ENCODE results near the gene CHGA.
A peak's percentile ranks its signal among the peaks of the same experiment; 100 is the strongest.

The CHGA gene

DNA sequence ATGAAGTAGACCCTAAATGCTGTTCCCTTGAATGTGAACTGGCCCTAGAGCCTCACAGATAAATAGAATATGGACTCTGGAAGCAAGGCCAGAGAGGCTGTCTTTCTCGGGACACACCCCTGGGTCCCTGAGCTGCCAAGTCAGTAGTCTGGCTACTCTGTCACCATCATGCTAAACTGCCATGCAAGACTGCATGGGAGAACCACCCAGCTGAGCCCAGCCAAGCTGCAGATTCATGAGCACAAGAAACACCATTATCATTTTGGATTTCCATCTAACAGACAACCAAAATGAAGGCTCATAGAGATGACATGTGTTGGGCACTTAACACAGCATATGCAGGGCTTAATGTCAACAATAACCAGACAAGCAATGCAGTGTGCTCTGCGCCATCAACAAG lies 53.3 kb downstream of the CHGA start:
- TF ChIP-seq CTCF (IDR thresholded peaks at IDR 0.05; ENCODE audit: insufficient read depth, low read depth, low read length, missing control alignments) = no peak
- no peak overlapping the region for H3K4me3 ChIP-seq (ENCODE audit: low read depth, low read length)
- DNase-seq (ENCODE audit: low read depth) = no peak

GRCh38 chr14:92978229-92979021 lies 55.5 kb downstream of the CHGA start:
- no peak for DNase-seq (ENCODE audit: low read depth)
- TF ChIP-seq CTCF (IDR thresholded peaks at IDR 0.05; ENCODE audit: insufficient read depth, low read depth, low read length, missing control alignments) = no peak
- no peak overlapping the region for H3K4me3 ChIP-seq (ENCODE audit: low read depth, low read length)

DNA sequence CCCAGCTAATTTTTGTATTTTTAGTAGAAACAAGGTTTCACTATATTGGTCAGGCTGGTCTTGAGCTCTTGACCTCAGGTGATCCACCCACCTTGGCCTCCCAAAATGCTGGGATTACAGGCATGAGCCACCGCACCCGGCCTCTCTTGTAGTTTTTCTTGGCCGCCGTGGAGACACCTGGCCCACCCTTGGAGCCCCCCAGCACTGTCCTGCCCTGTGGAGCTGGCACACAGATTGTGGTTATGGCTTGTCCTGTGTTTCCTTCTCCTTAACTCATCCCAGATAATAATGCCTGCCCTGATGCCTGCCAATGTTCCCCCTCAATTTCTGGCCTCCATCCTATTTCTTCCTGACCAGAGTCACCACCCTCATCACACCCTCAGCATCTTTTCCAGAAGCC lies 57.9 kb downstream of the CHGA start:
- H3K4me3 ChIP-seq (ENCODE audit: low read depth, low read length) = no peak overlapping the region
- TF ChIP-seq CTCF (IDR thresholded peaks at IDR 0.05; ENCODE audit: insufficient read depth, low read depth, low read length, missing control alignments) = no peak
- DNase-seq (ENCODE audit: low read depth) = no peak

GRCh38 chr14:92981726-92982125 lies 58.8 kb downstream of the CHGA start:
- H3K4me3 ChIP-seq (ENCODE audit: low read depth, low read length) = no peak overlapping the region
- TF ChIP-seq CTCF (IDR thresholded peaks at IDR 0.05; ENCODE audit: insufficient read depth, low read depth, low read length, missing control alignments) = no peak
- no peak for DNase-seq (ENCODE audit: low read depth)

DNA sequence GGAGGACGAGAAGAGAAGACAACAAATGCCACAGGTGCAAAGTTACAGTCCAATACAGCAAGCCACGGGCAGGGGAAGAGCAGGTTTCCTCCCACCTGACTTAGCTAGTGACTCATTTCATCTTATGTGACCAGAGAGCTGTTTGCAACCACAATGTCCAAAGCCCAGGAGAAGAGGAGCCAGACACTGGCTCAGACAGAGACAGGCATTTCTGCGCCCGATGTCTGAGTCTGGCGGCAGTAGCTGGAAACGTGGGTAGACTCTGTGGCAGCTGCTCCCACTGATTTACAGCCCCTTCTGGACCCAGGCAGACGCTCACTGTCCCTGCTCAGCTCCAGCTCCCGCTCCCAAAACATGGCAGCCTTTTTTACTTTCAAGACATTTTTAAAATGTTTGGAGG lies 60.0 kb downstream of the CHGA start:
- no peak for TF ChIP-seq CTCF (IDR thresholded peaks at IDR 0.05; ENCODE audit: insufficient read depth, low read depth, low read length, missing control alignments)
- H3K4me3 ChIP-seq (ENCODE audit: low read depth, low read length) = no peak overlapping the region
- DNase-seq (ENCODE audit: low read depth) = no peak

GRCh38 chr14:92984082-92984788 lies 61.3 kb downstream of the CHGA start:
- DNase-seq (ENCODE audit: low read depth) = peak; percentile 31
- no peak overlapping the region for H3K4me3 ChIP-seq (ENCODE audit: low read depth, low read length)
- TF ChIP-seq CTCF (IDR thresholded peaks at IDR 0.05; ENCODE audit: insufficient read depth, low read depth, low read length, missing control alignments) = no peak
